Colon (tissue), 2 donors: Measurements from ENCODE around the gene HS3ST6.
"Not testable (repeated sequence)": the region's sequence is repeated elsewhere in the genome, so short reads cannot be mapped to it uniquely, and the experiment has no call there.

ENCODE experiments used
- FAIRE-seq: peaks from 2 replicates; lab custom pipeline; 2012; peaks lifted over from hg19 to GRCh38; lab: Jason Lieb, UNC
- donor health status: control.
- donor health status: control.

HS3ST6 gene

DNA sequence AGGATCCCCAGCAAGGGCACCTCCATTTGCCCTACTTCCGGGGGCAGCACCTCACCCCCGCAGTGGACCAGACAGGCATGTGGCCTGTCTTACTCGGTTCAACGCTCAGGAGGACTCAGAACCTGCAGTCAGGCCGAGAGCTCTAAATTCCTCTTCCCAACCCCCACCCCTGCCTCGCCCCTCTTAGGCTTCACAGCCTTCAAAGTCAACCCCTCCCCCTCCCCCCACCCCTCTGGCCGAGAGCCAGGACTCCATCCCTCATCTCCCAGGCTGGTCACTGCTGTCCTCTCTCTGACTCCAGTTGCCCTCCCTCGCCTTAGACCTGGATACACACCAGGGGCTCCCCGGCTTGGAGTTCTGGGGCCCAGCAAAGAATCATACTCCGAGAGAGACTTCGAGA lies 8.1 kb upstream of the HS3ST6 start:
- no peak for FAIRE-seq

DNA sequence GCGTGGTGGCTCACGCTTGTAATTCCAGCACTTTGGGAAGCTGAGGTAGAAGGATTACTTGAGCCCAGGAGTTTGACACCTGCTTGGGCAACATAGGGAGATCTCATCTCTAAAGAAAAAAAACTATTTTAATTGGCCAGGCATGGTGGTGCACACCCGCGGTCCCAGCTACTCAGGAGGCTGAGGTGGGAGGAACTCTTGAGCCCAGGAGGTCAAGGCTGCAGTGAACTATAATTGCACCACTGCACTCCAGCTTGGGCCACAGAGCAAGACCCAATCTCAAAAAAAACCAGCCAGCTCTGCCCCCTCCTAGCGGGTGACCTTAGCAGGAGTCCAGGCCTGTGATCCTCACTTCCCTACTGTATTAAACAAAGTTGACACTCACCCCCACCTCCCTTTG lies 5.9 kb upstream of the HS3ST6 start:
- no peak for FAIRE-seq

DNA sequence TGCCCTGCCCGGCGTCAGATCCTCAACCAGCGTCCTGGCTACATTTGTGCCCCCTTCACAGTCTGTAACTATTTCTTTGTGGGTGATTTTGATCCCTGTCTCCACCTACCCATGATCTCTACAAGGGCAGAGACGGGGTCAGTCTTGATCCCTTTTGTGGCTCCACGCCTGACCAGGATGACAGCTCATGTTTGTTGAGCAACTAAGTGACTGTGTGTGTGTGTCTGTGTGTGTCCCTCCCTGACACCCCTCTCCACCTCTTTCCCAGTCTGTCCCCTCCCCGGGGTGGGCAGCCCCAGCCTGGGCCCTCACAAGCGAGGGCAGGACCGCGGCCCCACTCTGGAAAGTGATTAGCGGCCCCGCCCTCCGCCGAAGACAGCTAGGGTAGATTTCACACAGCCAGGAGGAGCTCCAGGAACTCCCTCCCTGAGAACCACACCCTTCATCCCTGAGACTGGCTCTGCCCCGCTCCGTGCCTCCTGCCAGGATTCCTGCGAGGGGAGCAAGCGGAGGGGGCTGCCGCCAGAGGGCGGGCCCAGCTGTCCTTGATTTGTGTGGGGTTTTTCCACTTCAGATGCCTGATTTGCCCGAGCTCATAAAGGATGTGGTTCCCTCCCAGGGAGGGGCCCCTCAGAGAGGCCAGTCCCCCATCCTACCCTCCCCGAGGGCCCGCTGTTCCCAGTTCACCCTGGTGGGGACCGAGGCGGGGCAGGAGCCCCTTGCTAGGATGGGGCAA lies 5.3 kb upstream of the HS3ST6 start:
- no peak for FAIRE-seq

DNA sequence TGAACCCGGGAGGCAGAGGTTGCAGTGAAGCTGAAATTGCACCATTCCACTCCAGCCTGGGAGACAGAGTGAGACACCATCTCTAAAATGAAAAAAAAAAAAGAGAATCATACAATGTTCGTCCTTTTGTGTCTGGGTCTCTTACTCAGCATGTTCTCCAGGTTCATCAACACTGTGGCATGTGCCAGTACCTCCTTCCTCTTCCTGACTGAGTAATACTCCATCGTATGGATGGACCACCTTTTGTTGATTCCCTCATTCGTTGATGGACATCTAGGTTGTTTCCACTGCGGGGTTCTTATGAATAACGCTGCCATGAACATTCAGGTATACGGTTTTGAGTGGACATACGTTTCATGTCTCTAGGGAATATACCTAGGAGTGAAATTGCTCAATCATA lies 4.1 kb upstream of the HS3ST6 start:
- no peak for FAIRE-seq

DNA sequence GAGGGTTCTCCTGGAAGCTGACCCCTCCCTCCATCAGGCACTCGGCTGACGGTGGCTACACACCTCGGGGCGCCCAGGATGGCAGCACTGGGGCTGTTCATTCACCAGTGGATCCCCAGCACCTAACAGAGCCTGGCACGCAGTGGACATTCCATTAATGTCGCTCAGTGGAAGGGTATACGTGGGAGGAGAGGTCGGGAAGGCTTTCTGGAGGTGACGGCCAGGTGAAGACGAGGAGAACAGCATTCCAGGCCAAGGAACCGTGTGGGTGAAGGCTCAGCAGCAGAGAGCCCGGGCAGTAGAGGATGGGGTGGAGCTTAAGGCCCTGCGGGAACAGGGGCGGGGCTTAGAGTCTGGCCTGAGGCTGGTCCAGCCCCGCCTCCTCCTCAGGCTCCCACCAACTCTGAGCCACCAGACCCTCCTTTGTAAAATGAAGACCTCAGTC lies 2.5 kb upstream of the HS3ST6 start:
- FAIRE-seq: no peak

DNA sequence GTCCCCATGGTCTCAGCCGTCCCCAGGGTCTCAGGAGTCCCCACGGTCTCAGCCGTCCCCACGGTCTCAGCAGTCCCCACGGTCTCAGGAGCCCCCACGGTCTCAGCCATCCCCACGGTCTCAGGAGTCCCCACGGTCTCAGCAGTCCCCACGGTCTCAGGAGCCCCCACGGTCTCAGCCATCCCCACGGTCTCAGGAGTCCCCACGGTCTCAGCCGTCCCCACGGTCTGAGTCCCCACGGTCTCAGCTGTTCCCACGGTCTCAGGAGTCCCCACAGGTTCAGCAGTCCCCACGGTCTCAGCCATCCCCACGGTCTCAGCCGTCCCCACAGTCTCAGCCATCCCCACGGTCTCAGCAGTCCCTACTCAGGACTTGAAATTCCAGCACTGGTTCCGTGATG lies 1.9 kb upstream of the HS3ST6 start:
- not testable (repeated sequence) for FAIRE-seq

DNA sequence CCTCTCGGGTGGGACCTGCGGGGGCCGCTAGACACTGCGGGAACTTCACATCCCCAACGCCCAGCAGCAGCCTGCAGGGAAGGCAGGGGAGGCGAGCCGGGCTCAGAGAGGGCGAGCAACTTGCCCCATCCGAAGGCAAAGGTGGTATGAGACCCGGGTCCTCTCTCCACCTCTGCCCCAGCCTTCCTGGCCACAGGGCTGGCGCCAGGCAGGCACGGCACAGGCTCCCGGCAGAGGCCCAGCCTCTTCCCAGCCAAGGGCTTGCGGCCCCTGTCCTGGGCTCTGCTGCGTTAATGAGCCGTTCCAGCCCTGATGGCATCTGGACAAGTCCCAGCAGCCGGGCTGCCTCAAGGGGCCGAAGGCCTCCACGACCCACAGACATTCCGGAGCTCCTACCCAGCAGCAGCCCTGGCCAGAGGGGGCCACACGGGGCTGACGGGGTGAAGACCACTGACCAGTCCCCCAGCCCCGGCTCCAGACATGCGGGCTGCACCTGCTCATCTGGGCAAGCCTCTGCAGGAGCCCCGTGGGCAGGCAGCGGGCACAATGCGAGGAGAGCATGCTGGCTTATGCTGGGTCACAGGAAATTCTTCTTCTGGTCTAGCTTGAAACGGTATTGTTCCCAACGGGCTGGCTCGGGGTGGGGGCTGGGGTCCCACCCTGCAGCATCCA lies 1.2 kb upstream of the HS3ST6 start:
- FAIRE-seq: no peak

DNA sequence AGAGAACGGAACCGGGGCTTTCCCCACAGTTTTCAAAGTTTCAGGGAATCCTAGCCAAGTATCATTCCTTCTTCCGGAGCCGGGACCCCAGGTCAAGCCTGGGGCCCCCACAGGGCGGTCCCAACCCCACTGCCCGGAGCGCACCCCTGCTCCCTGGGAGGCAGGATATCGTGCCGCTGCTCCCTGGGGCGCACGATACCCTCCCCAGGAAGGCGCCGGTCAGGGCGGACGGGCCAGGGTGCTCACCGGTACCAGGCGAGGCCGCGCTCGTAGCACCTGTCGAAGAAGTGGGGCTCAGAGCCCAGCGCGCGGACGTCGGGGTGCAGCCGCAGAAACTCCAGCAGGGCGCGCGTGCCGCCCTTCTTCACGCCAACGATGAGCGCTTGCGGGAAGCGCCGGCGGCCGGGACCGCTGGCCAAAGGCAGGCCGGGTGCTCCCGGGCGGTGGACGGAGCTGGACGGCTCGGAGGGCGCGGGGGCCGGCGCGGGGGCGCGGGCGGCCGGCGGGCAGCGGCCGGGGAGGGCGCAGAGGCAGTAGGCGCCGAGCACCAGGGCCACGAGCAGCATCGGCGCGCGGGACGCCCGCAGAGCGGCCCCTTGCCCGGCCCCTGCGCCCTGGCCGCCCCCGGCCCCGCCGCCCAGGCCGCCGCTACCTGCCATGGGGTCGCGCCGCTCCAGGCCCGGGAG lies 407 bp downstream of the HS3ST6 start:
- FAIRE-seq: no peak

DNA sequence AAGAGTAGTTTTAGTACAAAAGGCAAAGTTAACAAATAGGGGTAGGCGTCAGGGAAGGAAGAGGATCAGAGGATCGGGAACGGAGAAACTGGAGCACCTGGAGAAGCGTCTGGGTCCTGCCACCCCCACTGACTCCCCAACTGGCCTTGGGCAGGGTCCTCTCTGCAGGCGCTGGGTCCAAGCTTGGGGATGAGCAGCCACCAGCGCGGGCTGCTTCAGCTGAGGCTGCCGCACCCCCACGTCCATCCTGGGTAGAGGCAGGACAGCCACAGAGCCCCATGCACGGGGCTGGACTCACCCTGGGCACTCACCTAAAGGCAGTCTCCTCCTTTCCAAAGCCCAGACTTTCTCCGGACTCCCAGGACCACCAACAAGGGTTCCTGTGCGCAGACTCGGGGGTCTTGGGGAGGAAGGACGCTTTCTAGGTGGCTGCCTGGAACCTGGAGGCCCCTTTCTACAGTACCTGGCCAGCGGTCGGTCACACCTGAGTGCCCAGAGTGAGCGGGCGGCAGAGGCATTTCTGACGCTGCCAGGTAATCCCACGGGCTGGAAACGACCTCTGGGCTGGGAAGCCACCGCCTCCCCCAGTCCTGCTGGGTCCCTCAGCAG lies 1.1 kb downstream of the HS3ST6 start:
- FAIRE-seq: no peak

DNA sequence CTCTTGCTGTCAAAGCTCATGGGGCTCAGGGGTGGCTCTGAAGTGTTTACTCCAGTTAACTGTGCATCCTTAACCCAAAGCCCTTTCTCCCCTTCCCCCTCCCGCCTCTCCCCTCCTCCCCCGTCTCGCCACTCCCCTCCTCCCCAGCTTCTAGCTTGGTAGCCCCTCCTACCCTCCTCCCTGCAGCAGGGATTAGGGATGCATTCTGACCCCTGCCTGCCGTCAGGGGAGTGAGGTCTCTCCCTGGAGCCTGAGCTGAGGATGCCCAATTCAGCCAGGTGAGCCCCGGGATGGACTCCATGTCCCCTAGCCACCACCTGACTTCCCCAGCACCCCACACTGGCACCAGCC lies 1.6 kb downstream of the HS3ST6 start:
- FAIRE-seq: no peak

DNA sequence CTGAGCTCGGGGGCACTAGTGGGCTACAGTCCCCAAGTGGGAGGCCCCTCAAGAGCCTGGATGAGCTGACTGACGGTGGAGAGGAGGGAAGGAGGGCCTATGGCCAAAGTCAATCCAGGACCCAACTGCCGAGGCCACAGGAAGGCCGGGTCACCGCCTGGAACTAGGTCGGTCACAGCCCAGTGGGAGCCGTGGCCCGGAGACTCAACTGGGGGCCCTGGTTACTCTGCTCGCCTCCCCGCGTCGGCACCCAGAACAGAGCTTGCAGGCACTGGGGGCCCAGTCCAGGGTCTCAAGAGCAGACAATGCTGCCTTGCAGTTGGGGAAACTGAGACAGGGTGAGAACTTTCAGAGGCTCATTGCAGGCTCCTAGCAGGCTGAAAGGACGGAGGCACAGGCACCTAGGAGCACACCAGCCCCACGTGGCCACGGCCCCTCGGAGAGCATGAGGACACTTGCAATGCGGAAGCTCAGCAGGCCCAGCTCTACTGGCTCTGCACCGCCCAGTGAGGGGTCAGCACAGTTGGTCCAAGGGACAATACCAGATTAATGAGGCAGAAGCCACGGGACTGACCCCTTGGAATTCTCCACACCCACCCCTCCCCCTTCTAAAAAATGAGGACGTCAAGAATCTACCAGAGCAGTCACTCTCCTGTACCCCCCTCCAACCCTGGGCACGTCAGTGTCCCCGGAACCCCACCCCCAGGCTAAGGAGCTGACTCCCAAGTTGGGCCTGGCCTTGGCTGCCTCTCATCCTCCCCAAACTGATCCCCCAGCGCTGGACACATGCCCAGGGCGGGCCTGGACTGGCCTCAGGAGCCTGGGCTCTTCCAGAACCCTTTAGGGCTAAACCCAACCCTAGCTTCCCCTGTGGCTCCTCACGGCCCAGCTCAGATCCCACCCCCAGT lies 2.2 kb downstream of the HS3ST6 start:
- FAIRE-seq: no peak

DNA sequence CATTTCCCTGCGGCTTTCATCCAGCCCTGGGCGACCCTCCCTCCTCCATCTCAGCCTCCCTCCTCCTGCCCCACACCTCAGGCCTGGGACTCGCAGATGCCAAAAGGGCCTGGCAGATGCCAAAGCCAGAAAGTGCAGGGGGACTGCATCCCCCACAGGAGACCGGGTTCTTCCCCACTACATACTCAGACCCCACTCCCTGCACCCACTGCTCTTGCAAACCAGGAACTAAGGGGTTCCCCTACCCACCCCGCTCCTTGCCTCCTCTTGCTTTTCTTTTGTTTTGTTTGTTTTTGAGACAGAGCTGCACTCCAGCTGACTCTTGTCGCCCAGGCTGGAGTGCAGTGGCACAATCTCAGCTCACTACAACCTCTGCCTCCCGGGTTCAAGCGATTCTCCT lies 3.2 kb downstream of the HS3ST6 start:
- FAIRE-seq: no peak

DNA sequence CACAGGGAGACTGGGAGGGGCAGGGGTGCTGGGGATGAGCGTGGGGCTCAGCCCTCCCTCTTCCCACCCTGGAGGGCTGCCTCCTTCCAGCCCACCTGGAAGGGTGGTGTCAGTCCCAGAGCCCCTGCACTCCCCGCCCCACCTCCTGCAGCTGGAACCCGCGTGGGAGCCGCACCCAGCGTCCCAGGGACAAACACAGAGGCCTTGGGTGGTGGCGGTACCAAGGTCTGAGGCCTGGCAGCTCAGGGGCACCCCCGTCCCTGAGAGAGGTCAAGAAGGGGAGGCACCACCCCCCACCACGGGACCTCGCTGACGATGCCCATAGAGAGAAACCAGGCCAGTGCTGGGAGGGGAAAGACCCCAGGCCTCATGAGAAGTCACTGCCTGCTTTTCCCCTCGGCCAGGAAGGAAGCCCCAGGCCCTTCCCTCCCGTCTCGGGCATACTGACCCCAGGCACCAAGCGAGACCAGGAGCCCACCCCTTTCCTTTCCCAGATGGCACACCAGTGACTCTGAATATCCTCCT lies 4.1 kb downstream of the HS3ST6 start:
- no peak for FAIRE-seq

DNA sequence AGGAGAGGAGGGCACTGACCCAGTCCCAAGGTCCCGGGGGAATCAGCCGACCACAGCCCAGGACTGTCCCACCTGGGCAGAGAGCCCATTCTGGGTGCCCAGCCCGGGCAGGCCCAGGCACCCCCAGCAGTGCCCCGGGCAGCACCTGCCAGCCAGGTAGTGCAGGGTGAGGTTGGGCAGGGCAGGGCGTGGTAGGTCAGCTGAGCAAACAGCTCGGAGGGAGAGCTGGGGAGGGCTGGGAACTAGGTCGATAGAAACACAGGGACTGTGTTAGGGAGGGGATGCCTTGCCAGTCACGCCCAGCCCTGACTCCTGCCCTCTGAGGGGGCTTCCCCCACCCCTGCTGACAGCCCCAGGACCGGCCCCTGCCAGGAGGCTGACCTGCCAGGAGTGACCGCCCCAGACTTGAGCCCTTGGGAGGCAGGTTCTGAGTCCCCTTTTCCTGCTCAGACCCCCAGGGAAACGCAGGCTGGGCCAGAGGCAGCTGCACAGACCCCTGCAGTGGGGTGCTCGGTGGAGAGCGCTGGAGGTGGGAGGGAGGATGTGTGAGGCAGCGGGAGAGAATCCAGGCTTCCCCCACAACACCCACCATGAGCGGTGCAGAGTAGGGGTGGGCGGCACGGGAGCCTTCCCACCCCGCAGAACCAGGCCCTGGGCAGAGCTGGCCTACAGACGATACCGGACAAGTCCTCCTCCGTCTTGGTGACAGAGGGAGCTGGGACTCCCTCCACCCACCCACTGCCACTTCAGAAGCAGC lies 4.7 kb downstream of the HS3ST6 start:
- FAIRE-seq: no peak

DNA sequence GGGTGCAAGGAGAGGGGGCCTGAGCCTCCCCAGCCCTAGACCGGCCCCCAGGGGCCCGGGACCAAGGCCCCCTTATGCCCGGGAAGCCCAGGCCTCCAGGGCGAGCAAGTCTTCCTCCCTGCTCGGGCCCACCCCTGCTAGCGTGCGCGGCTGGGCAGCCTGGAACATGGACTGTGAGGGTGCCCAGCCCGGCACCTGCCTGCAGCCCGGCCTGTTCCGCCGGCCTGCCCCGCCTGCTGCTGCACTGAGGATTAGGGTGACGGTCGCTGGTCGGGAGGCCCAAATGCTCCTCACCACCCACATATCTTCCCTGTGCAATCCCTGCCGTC lies 6.0 kb downstream of the HS3ST6 start:
- FAIRE-seq: no peak

DNA sequence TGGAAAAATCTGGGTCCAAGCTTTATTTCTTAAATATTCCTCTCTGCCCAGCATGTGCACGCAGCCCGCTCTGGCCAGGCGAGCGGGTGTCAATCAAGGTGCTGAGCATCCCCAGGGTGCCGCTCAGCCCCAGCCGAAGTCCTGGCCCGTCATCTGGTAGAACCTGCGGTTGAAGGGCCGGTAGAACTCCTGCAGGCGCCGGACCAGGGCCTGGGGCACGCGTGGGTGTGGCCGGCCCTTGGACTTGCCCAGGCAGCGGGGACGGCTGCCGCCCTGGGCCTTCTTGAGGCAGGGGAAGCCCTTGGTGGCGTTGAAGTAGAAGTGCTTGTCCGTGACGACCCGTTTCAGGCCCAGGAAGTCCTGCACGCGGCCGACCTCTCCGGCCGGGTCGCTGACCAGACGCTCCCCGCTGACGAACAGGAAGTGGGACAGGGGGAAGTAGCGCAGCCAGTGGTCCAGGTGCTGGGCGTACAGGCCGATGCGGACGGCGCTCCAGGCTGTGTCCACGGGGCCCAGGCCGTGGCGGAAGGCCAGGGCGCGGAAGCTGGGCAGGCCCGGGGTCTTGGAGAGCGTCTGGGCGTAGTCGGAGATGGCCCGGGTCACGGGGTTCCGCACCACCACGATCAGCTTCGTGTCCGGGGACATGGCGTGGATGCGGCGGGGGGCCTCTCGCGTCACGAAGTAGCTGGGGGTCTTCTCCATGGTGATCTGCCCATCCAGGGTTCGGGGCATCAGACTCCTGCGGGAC lies 6.6 kb downstream of the HS3ST6 start:
- FAIRE-seq: no peak

DNA sequence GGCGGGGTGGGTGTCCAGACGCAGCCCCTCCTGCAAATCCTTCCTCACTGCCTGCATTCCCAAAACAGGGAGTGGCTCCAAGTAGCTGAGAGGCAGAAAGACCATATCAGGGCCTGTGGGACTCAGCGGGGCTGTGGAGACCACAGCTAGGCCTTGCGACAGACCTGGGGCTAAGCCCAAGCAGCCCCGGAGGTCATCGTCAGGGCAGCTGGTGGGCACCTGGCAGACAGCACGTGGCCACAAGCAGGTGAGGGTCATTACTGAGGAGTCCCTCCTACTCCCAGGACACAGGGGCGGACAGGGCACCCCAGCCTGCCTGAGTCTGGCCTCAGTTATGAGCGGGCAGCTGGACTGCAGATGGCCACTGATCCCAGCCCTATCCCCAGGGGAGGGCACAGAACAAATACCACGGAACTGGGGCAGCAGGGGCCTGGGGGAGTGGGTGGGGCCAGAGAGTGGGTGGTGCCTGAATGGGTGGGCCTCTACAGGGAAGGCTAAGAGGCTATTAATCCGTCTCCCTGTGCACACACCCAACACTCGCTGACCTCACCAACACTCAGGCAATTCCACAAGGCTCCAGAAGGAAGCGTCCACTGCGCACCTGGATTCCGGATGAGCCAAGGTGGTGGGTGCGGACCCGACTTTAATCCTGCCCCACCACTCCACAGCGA lies 8.5 kb downstream of the HS3ST6 start:
- FAIRE-seq: no peak

DNA sequence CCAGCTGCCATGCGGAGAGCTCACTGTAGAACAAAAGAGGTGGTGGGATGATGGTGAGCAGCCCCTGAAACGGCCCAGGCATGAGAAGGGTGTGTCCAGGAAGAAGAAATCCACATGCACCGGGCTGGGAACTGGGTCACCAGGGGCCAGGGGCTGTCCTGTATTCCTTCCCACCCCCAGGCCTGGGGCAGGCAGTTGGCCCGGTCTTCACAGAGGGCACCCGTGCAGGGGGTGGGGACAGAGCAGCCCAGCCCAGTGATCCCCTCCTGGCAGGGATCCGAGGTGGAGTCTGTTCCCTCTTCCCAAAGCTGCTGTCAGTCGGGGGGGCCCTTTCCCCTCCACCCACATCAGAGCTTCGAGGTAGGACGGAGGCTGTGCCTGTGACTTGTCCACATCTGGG lies 9.2 kb downstream of the HS3ST6 start:
- FAIRE-seq: no peak

DNA sequence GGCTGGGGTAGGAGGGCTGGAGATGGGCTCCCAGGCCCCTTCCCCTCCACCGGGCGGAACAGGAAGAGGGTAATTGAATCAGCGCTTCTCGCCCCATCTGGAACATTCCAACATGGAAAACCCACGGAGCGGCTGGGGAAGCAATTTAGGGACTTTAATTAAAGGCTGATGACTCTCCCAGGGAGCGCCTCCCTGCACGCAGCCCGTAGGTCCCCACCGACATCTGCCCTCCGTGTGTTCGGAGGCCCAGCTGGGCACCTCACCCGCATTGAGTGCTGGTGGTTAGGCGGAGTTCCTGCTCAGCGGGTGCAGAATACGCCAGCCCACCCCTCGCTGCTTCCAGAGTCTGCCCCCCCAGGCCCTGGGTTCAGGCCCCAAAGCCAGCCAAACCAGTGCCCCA lies 10.0 kb downstream of the HS3ST6 start:
- no peak for FAIRE-seq
